A172 (cell line): ENCODE measurements around the gene SMIM5. TPM values are rescaled to one million over a fixed set of nuclear protein-coding genes. Genes with fewer than 3 reads are reported as not detected.
"Not testable (repeated sequence)": the region's sequence is repeated elsewhere in the genome, so short reads cannot be mapped to it uniquely, and the experiment has no call there.

ENCODE experiments used
- DNase-seq: peaks from one replicate; pipeline ENCODE4 v3.0.0-alpha.2; 2015; ENCODE audit warnings: low spot score
- total RNA-seq: library from RNA; depleted of rRNA; stranded (reverse); fragments of >200 nt; shearing (Covaris generic); gene quantifications from 2 replicates; pipeline ENCODE4 v1.2.3, GENCODE V29; 2014

The SMIM5 gene
- total RNA-seq, 1 experiment from 2014 or later: 0.26 TPM

GRCh38 chr17:75624714-75625345 is 8.4 kb upstream of the SMIM5 start:
- DNase-seq: no peak

- peak; percentile 18 for DNase-seq
These were observed 7.3 kb upstream of the SMIM5 start for GRCh38 chr17:75625813-75626486.

- no peak for DNase-seq
These were observed 6.7 kb upstream of the SMIM5 start for GRCh38 chr17:75626496-75627038.

GRCh38 chr17:75627094-75627493 is 6.1 kb upstream of the SMIM5 start:
- DNase-seq: no peak

- DNase-seq: no peak
These were observed 4.8 kb upstream of the SMIM5 start for GRCh38 chr17:75628425-75628824.

GRCh38 chr17:75629157-75629556 is 4.1 kb upstream of the SMIM5 start:
- no peak for DNase-seq

GRCh38 chr17:75630071-75630917 is 2.9 kb upstream of the SMIM5 start:
- DNase-seq: no peak

- DNase-seq: no peak
These were observed 1.9 kb upstream of the SMIM5 start for GRCh38 chr17:75631353-75631752.

- no peak for DNase-seq
These were observed 806 bp upstream of the SMIM5 start for GRCh38 chr17:75632428-75632827.

- peak; percentile 87 for DNase-seq
These were observed 497 bp downstream of the SMIM5 start for GRCh38 chr17:75633486-75634375.

- no peak for DNase-seq
These were observed 1.1 kb downstream of the SMIM5 start for GRCh38 chr17:75634376-75634740.

- DNase-seq: no peak
These were observed 1.7 kb downstream of the SMIM5 start for GRCh38 chr17:75634754-75635609.

GRCh38 chr17:75635610-75636202 is 2.5 kb downstream of the SMIM5 start:
- no peak for DNase-seq

- no peak for DNase-seq
These were observed 3.3 kb downstream of the SMIM5 start for GRCh38 chr17:75636381-75637142.

- DNase-seq: no peak
These were observed 3.9 kb downstream of the SMIM5 start for GRCh38 chr17:75637143-75637538.

GRCh38 chr17:75637551-75637950 is 4.3 kb downstream of the SMIM5 start:
- DNase-seq: no peak

- not testable (repeated sequence) for DNase-seq
These were observed 4.8 kb downstream of the SMIM5 start for GRCh38 chr17:75638039-75638438.

GRCh38 chr17:75638893-75639292 is 5.7 kb downstream of the SMIM5 start:
- DNase-seq: no peak

- no peak for DNase-seq
These were observed 6.1 kb downstream of the SMIM5 start for GRCh38 chr17:75639327-75639726.
